Measurements from ENCODE around the gene PDPR.
"Not testable (repeated sequence)": the region's sequence is repeated elsewhere in the genome, so short reads cannot be mapped to it uniquely, and the experiment has no call there.

- TF ChIP-seq CTCF (conservative IDR thresholded peaks at IDR 0.05 in 1 of 2, IDR thresholded peaks at IDR 0.05 in 1 of 2; ENCODE audit: low read depth in 1 of 2, low read length in 2 of 2); EZH2 (IDR thresholded peaks at IDR 0.05; ENCODE audit: low read length, missing control alignments): not testable (repeated sequence)
Observed at GRCh38 chr16:70206382-70206781, 92.2 kb downstream of the PDPR start.

Measured in fibroblast of lung (primary cell).